HG03575 (cell line): Measurements from ENCODE around the gene TBC1D8.
"Not testable (repeated sequence)": the region's sequence is repeated elsewhere in the genome, so short reads cannot be mapped to it uniquely, and the experiment has no call there.

Experiments
- ATAC-seq: cut with Tn5 transposase; IDR thresholded peaks from one replicate; pipeline ENCODE4 v1.9.1; 2021; ENCODE audit not compliant: unreplicated experiment, insufficient number of reproducible peaks, low FRiP score; ENCODE audit errors: extremely low read depth

Gene TBC1D8

DNA sequence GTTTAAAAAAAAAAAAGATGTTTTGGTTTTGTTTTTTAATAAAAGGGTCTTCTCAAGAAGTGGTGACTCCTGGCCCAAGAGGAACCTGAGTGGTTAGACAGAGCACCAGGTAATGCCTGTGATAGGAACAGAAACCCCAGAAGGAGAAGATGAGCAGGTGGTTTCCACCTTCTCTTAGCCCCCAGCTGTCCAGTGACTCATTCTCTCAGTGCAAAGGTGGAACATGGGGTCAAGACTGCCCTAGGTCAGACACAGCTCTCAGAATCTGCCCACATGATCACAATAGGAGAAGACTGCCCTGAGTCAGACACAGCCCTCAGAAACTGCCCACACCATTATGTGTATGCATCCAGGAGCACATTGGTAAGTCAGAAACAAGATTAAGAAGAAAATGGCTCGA lies 61.8 kb downstream of the TBC1D8 start:
- ATAC-seq: peak; percentile 83

DNA sequence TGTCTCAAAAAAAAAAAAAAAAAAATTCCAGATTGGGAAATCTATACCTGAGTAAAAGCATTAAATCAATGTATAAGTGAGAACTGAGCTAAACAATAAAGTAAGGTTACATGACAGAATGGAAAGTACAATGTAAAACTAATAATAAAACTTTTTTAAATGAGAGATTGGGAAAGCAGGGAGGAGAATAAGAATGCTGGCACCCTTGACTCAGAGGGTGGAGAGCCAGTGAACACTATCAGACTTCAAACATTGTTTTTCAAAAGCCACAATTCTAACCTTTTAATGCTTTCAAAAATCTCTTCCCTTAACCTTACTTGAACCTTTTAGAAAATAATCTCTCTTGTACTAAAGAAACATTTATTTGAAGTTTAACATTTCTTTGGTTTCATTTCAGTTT lies 63.5 kb downstream of the TBC1D8 start:
- no peak for ATAC-seq

DNA sequence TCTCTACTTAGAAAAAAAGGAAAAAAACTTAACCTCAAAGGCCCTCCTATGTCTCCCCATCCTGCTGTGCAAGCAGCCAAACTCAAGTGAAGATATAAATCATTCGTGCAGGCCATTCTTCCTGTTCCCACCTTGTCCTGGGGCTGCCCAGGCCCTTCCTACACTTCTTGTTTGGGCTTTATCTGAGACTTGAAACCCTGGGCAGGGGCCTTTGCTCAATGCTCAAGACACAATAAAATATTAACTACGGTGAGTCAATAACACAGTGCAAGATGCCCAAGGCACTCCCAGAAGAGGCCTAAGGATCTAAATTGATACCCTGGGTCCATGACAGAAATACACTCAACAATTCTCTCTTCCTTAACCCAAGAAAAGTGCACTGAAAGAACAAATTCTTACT lies 67.6 kb downstream of the TBC1D8 start:
- no peak for ATAC-seq

DNA sequence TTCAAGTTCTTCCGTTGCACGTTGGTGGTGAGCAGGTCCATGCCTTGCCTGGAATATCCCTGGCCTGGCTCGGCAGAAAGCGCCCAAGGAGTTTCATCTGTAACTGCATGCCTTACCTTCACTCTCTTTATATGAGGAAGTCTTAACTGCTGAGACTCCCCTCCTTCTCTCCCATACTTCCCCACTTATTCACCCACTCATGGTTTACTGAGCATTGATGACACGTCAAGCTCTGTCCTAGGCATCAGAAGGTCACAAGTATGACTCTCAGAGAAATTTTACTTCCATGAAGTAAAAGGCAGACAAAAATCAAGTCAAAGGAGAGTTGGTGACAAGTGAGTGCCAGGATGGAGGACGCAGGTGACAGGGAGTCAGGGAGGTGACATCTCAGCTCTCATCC lies 68.2 kb downstream of the TBC1D8 start:
- ATAC-seq: no peak

DNA sequence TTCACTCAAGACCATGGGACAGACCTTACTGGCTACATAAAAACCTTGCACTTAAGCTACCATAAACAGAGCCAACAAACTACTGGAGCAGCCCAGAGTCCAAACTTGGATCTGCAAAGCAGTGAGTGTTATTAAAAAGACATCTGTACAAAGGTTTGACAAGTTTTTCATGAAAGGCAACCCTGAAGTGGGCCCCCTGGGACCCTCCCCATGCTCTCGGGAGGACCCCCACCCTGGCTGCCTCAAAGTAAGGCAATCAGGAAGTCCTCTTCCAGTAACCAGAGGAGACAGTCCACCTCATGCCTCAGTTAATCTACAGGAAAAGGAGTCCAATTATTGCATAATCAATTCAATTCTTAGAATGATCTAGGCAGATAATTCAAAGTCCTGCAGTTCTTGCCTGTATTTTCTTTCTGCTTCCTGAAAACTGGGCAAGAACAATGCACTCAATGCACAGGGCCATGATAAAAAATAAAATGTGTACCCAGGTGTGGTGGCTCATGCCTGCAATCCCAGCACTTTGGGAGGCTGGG lies 69.7 kb downstream of the TBC1D8 start:
- no peak for ATAC-seq

DNA sequence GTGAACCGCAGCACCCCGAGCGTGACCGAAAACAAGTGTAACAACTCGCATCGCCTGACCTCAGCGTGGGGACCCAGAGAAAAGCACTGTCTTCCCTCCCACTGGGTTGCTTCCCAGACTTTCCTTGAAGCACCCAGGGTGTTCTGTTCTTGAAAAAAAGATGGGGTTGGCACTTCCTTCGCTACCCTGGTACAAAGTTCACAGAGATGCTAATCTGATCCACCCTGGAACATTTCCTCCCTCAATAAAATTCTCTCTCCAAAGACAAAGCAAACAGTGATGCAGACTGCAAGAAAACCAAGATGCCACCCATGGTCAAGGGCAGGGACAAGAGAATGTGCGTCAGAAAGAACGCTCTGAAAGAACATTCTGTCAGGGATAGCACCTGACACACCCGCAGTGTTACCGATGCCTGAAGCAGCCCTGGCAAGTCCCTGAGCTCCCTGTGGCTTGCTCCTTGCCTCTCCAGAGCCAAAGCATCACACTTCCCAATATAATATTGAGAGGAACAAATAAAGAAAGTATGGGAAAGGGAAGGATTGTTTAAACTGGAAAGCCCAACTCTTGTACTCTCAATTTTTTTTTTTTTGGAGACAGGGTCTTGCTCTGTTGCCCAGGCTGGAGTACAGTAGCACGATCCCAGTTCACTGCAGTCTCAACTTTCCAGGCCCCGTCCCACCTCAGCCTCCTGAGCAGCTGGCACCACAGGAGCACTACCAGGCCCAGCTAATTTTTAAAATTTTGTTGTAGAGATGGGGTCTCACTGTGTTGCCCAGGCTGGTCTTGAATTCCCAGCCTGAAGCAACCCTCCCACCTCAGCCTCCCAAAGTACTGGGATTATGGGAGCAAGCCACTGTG lies 70.7 kb downstream of the TBC1D8 start:
- no peak for ATAC-seq

DNA sequence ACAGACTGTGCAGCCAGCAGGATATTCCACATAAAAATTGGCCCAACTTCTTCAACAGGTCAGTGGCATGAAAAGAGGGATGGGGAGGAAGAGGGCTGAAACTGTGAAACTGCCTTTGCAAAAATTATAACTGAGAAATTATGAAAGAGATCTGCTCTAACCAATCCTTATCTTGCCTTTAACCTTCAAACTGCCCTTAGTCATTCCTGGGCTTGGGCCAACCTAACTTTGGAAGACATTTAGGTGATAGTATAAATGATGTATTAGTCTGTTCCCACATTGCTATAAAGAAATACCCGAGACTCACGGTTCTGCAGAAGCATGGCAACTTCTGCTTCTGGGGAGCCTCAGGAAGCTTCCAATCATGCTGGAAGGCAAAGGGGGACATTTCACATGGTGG lies 74.6 kb downstream of the TBC1D8 start:
- ATAC-seq: no peak

DNA sequence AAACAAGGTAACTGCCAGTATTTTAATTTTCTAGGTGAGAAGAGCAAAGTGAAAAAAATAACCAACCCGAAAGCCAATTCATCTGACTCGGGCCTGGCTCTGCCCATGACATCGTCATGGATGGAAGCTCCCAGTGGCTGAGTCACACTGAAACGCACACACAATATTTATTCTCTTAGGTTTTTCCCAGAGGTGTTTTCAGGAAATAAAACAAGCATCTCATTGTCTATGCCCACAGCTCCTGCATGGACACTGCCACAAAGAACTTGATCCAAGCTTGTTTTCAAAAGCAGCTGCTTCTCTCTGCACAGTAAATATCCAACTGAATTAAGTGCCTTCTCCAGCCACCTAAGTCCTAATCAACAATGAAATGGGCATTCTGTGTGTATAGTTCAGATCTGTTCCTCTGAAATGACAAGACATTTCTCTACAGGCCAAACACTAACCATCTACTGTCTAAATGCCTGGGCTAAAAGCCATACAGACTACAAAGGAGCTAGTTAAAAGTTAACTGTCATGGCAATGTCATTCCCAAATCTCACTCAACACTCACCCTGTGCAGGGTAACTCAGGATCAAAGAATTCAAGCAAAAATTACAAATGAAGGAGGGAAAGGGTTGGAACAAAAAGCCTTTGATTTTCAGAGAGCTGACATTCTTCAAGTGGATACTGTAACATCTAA lies 86.2 kb downstream of the TBC1D8 start:
- no peak for ATAC-seq

DNA sequence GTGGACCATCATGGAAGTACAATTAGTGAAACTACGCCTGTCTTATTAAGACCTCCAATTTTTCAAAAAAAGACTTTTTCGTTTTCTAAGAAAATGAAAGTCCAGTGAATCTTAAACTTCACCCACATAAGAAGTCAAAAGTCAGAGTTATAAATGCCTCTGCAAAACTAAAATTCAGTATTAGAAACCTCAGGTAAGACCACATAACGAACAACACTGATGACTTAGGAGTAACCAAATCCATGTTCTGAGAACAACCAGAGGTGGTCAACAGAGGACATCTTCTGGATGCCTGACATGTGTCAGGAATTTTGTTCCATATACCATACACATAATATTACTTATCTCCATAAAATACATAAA lies 86.7 kb downstream of the TBC1D8 start:
- ATAC-seq: no peak

DNA sequence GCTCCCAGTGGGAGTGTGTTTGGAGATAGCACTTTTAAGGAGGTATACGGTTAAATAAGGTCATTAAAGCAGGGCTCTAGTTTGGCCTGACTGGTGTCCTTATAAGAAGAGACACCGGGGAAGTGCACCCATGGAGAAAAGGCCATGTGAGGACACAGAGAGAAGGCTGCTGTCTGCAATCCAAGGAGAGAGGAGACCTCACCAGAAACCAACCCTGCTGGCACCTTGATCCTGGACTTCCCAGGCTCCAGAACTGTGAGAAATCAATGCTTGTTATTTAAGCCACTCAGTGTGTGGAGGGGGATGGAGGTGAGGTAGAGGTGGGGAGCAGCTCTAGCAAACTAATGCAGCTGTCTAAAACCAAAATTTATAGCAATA lies 87.1 kb downstream of the TBC1D8 start:
- ATAC-seq: no peak

DNA sequence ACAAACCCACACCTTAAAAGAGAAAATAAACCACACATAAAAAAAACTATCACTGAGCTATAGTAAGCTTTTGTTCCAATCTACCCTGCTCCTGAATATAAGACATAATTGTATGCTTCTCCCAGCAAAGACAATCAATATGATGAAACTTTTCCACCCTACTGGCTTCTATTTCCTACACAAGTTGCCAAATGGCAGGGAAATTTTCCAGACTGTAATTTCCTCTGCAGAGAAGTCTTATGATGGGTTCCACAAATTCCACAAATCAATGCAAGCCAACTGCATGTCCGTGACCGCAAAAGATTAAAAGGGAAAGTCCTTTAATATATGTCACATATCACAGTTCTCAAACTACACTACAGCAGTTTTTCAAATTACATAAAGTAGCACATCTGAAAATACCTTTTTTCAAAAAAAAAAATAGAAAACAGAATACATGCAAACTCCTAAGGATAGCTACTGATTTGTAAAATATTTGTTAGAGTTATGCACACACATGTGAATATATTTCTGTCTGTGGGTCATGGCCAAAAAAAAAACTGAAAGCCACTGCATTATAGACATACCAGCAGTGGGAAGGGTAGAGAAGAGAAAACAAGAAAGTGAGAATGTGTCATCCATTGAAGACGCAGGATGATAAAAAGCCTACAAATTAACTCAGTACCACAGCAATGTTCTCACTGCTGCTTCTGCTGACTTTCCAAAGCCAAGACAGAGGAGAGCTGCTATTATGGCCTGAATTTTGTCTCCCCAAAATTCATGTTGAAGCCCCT lies 87.6 kb downstream of the TBC1D8 start:
- no peak for ATAC-seq

DNA sequence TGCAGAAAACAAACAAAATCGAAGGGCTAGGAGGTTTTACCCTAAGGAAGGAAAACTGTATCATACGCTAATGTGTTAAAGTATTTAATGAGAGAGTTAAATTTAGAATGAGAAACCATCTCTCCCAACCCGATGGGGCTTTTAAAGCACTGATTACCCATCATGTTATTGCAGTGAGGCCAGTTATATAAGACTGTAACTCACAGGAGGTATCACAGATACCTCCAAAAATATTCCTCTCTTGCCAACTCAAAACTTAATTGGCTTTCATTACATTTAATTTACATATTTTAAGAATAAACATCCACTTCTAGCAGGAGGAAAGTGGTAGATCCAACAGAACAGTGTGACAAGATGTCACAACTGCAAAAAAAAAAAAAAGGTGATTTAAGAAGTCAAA lies 92.8 kb downstream of the TBC1D8 start:
- no peak for ATAC-seq

DNA sequence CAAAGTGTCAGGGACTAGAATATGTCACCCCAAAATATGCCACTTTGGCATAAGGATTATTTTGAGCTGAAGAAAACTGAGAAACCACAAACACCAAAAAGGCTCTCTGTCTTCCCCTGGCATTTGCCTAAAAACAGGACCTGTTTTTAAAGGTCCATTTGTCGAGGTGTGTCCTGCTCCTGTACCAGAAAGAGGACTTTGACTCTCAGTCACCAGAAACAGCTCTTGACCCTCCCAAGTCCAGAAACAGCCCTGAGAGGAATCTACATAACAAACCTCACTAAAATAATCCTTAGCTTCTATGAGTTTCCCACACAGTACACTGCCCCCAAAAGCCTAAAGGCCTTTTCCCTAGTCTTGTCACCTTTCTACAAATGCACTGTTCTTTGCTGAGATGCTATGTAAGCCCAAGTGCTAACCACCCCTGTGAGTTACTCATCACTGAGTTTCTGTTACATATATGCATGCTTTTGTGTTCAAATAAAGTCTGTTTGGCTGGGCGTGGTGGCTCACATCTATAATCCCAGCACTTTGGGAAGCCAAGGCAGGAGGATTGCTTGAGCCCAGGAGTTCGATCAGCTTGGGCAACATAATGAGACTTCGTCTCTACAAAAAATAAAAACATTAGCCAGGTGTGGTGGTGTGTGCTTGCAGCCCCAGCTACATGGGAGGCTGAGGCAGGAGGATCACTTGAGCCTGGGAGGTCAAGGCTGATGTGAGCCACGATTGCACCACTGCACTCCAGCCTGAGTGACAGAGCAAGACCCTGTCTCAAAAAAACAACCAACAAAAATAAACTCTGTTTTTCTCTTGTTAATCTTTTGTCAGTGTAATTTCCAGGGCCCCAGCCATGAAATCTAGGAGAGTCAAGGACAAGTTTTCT lies 93.9 kb downstream of the TBC1D8 start:
- no peak for ATAC-seq

DNA sequence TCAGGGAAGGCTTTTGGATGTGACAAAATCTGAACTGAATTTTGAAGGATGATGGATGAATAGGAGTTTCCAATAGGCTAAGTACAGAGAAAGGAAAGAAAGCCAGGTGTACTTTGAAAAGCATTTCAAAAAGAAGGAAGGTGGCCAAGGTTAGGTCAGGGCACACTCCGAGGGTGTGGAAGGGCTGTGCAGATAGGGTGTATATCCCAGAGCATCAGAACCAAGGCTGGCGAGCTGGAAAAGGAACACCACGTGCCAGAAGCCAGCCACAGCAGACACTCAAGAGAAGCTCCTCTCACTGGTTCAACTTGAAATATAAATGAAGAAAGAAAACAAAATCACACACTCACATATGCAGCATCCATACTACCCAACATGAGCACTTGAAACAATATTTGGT lies 98.1 kb downstream of the TBC1D8 start:
- ATAC-seq: no peak

DNA sequence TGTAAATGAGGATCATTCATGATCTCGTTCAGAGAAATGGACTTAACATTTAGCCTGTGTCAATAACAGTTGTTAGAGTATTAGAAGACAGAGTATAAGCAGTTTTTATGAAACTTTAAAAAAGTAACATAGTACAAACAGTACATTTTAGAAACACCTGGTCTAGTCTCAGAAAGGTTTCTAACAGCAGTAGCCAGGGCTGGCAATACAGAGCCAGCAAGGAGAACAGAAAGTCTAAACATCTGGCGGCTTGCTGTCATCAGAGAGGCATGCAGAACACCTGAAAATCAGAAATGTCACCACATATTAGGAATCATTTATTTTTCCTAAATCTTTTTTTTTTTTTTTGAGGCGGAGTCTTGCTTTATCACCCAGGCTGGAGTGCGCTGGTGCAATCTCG lies 99.0 kb downstream of the TBC1D8 start:
- ATAC-seq: no peak

DNA sequence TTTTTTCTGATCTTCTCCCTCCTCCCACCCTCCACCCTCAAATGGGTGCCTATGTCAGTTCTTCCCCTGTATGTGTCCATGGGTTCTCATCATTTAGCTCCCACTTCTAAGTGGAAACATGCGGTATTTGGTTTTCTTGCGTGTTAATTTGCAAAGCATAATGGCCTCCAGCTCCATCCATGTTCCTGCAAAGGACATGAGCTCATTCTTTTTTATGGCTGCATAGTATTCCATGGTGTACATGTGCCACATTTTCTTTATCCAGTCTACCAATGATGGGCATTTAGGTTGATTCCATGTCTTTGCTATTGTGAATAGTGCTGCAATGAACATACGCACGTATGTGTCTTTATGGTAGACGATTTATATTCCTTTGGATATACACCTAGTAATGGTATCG lies 100.3 kb downstream of the TBC1D8 start:
- ATAC-seq: not testable (repeated sequence)

DNA sequence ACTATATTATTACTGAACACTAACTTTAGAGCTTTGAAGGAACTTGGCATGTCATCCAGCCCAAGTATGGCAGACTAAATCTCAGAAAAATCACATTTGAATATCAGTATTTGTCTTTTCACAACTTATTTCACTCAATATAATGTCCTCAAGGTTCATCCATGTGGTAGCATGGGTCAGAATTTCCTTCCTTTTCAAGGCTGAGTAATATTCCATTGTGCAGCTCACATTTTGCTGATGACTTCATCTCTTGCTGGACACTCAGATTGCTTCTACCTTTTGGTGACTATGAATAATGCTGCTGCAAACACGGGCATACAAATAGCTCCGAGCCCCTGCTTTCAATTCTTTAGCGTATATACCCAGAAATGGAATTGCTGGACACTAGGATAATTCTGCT lies 102.4 kb downstream of the TBC1D8 start:
- ATAC-seq: no peak

DNA sequence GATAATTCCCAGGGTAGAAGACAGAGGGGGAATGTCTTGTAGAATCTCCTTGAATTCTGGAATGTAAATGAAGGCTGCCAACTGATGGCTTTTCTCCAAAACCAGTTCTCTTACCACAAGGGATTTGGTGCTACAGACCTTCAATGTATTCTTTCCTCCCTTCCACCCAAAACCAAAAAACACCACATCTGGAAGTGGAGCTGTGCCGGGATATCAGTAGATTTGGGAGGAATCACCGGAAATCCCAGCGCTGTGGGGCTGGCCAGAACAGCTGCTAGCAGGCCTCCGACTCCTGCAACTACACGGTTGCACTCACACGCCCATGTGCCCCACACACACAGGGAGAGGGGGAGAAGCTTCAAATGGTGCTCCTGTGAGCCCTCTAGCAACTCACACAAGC lies 103.4 kb downstream of the TBC1D8 start:
- no peak for ATAC-seq
